H1 (cell line): ENCODE results near the gene CADM1. TPM values are rescaled to one million over a fixed set of nuclear protein-coding genes. Genes with fewer than 3 reads are reported as not detected.

Experiments used
- CTCF ChIA-PET: fragments of 300-600 bp; sonication (Branson Sonifier 250); formaldehyde crosslinking; loops from one replicate; lab custom pipeline; 2021; ENCODE audit not compliant: partially characterized antibody; lab: Charles Lee
- POLR2A ChIA-PET: fragments of 300-600 bp; sonication (Branson Sonifier 250); formaldehyde crosslinking; loops from one replicate; lab custom pipeline; 2021; ENCODE audit warnings: inconsistent platforms; ENCODE audit not compliant: partially characterized antibody; lab: Charles Lee
- DNase-seq, 2 experiments: peaks; one replicate each; pipeline versions ENCODE4 v3.0.0 to v3.0.0-alpha.2; 2010 to 2022; ENCODE audit warnings: low spot score in 2 of 2, low read depth in 1 of 2, mixed read lengths in 1 of 2
- FAIRE-seq: peaks from 2 replicates; lab custom pipeline; 2011; peaks lifted over from hg19 to GRCh38; lab: Jason Lieb, UNC
- H2AFZ ChIP-seq: 2 replicates; pipeline ENCODE4 v1.8.1; 2012; ENCODE audit warnings: low read length, inconsistent platforms
- H2AK5ac ChIP-seq: 2 replicates; pipeline ENCODE4 v1.6.1; 2013; ENCODE audit warnings: low read depth, low read length
- H2BK120ac ChIP-seq: replicated peaks from 2 replicates; pipeline ENCODE3; 2013; ENCODE audit warnings: low read depth, low read length, inconsistent platforms
- H2BK12ac ChIP-seq: 2 replicates; pipeline ENCODE4 v1.6.1; 2013; ENCODE audit warnings: low read depth, low read length
- H2BK15ac ChIP-seq: 2 replicates; pipeline ENCODE4 v1.6.1; 2013; ENCODE audit warnings: low read length
- H2BK20ac ChIP-seq: 2 replicates; pipeline ENCODE4 v1.6.1; 2013; ENCODE audit warnings: low read length
- H2BK5ac ChIP-seq: 2 replicates; pipeline ENCODE4 v1.6.1; 2013; ENCODE audit warnings: low read depth, low read length
- H3K14ac ChIP-seq: 2 replicates; pipeline ENCODE4 v1.6.1; 2013; ENCODE audit warnings: inconsistent platforms; ENCODE audit not compliant: insufficient read length
- H3K18ac ChIP-seq: 2 replicates; pipeline ENCODE4 v1.6.1; 2013; ENCODE audit warnings: low read length; ENCODE audit errors: extremely low read depth
- H3K23ac ChIP-seq: 2 replicates; pipeline ENCODE4 v1.6.1; 2013; ENCODE audit warnings: inconsistent platforms; ENCODE audit not compliant: insufficient read length
- H3K23me2 ChIP-seq: 2 replicates; pipeline ENCODE4 v1.6.1; 2013; ENCODE audit warnings: low read depth, low read length
- H3K27ac ChIP-seq: 2 replicates; pipeline ENCODE4 v1.6.1; 2011; ENCODE audit warnings: low read depth, low read length, inconsistent platforms
- H3K27me3 ChIP-seq, 4 experiments: replicated peaks in 1 of 4; 1 replicate in 1 of 4; 2 replicates in 3 of 4; pipeline versions ENCODE4 v1.6.1 to v1.8.1; 2011 to 2013; ENCODE audit warnings: low read length in 3 of 4, mild to moderate bottlenecking in 3 of 4, inconsistent platforms in 2 of 4, mixed read lengths in 2 of 4, moderate library complexity in 1 of 4; ENCODE audit not compliant: control insufficient read depth in 3 of 4, insufficient read depth in 3 of 4; ENCODE audit errors: extremely low read depth in 1 of 4
- H3K36me3 ChIP-seq, 4 experiments: 2 replicates each; pipeline versions ENCODE4 v1.6.1 to v1.8.1; 2011 to 2013; ENCODE audit warnings: mild to moderate bottlenecking in 4 of 4, low read length in 3 of 4, moderate library complexity in 2 of 4, control low read depth in 1 of 4, inconsistent platforms in 1 of 4; ENCODE audit not compliant: insufficient read depth in 4 of 4, control insufficient read depth in 2 of 4
- H3K4ac ChIP-seq: replicated peaks from 2 replicates; pipeline ENCODE3; 2013; ENCODE audit warnings: low read length, low read depth, mixed read lengths, inconsistent platforms; ENCODE audit not compliant: insufficient read length
- H3K4me1 ChIP-seq, 4 experiments: replicated peaks in 1 of 4; 1 replicate in 1 of 4; 2 replicates in 3 of 4; pipeline versions ENCODE4 v1.6.1 to v1.8.1; 2011 to 2013; ENCODE audit warnings: low read length in 3 of 4, inconsistent platforms in 2 of 4, mixed read lengths in 1 of 4; ENCODE audit not compliant: insufficient read depth in 4 of 4, control insufficient read depth in 3 of 4
- H3K4me2 ChIP-seq, 2 experiments: 2 replicates each; pipeline versions ENCODE4 v1.6.1 to v1.8.1; 2011 to 2013; ENCODE audit warnings: low read depth in 2 of 2, low read length in 2 of 2, control low read depth in 1 of 2, inconsistent platforms in 1 of 2, mild to moderate bottlenecking in 1 of 2; ENCODE audit not compliant: insufficient read depth in 1 of 2
- H3K4me3 ChIP-seq, 4 experiments: fragments of 200-600, 300-600 bp in 1 of 4; sonication (generic), shearing (Covaris generic), sonication (Bioruptor Twin) in 1 of 4; 2 replicates each; pipeline versions ENCODE4 v1.5.1 to v1.8.1; 2011 to 2016; ENCODE audit warnings: low read length in 4 of 4, low read depth in 3 of 4, control low read depth in 2 of 4, inconsistent platforms in 2 of 4, mild to moderate bottlenecking in 2 of 4, mixed read lengths in 1 of 4, moderate library complexity in 1 of 4; ENCODE audit not compliant: insufficient read depth in 2 of 4; ENCODE audit errors: extremely low read depth in 1 of 4
- H3K56ac ChIP-seq: replicated peaks from 2 replicates; pipeline ENCODE3; 2013; ENCODE audit warnings: low read depth, mild to moderate bottlenecking, mixed read lengths, low read length, inconsistent platforms; ENCODE audit not compliant: insufficient read length
- H3K79me1 ChIP-seq: 2 replicates; pipeline ENCODE4 v1.6.1; 2013; ENCODE audit warnings: low read depth, low read length, control low read depth
- H3K79me2 ChIP-seq, 2 experiments: 2 replicates each; pipeline versions ENCODE4 v1.6.1 to v1.8.1; 2012 to 2013; ENCODE audit warnings: low read length in 2 of 2, mild to moderate bottlenecking in 2 of 2, inconsistent platforms in 1 of 2; ENCODE audit not compliant: insufficient read depth in 2 of 2, control insufficient read depth in 1 of 2
- H3K9ac ChIP-seq, 4 experiments: replicated peaks in 1 of 4; 1 replicate in 1 of 4; 2 replicates in 3 of 4; pipeline versions ENCODE4 v1.6.1 to v1.8.1; 2011 to 2013; ENCODE audit warnings: low read depth in 3 of 4, low read length in 3 of 4, control low read depth in 2 of 4, mild to moderate bottlenecking in 2 of 4, moderate library complexity in 2 of 4, inconsistent platforms in 1 of 4; ENCODE audit errors: extremely low read depth in 1 of 4
- H3K9me3 ChIP-seq, 2 experiments: 2 replicates each; pipeline versions ENCODE4 v1.6.1 to v1.8.1; 2012 to 2013; ENCODE audit warnings: mild to moderate bottlenecking in 2 of 2, moderate library complexity in 2 of 2, control low read depth in 1 of 2, inconsistent platforms in 1 of 2, low read depth in 1 of 2, low read length in 1 of 2, mixed read lengths in 1 of 2; ENCODE audit not compliant: insufficient read depth in 2 of 2
- H4K20me1 ChIP-seq, 2 experiments: replicated peaks in 1 of 2; 2 replicates each; pipeline versions ENCODE3 to v1.8.1; 2011 to 2013; ENCODE audit warnings: inconsistent platforms in 2 of 2, low read length in 2 of 2, mild to moderate bottlenecking in 1 of 2; ENCODE audit not compliant: insufficient read depth in 2 of 2, control insufficient read depth in 1 of 2
- H4K5ac ChIP-seq: 2 replicates; pipeline ENCODE4 v1.6.1; 2013; ENCODE audit warnings: low read length, low read depth, mixed read lengths, inconsistent platforms; ENCODE audit not compliant: insufficient read length
- H4K8ac ChIP-seq: 2 replicates; pipeline ENCODE4 v1.8.0; 2013; ENCODE audit warnings: mild to moderate bottlenecking, moderate library complexity, low read length, inconsistent platforms; ENCODE audit not compliant: insufficient read depth; ENCODE audit errors: extremely low read depth
- H4K91ac ChIP-seq: replicated peaks from 2 replicates; pipeline ENCODE3; 2013; ENCODE audit warnings: low read length, mixed read lengths, inconsistent platforms; ENCODE audit not compliant: insufficient read length
- FOSL1 ChIP-seq: IDR thresholded peaks from 2 replicates; pipeline ENCODE4 v1.6.1; 2011; ENCODE audit warnings: mild to moderate bottlenecking, low read depth, low read length, moderate library complexity; ENCODE audit not compliant: insufficient read depth
- POLR2A ChIP-seq, 2 experiments: IDR thresholded peaks; 1 replicate in 1 of 2; 2 replicates in 1 of 2; pipeline ENCODE4 v1.6.1; 2011; ENCODE audit warnings: low read depth in 2 of 2, low read length in 2 of 2, mild to moderate bottlenecking in 2 of 2; ENCODE audit errors: control extremely low read depth in 1 of 2
- RNF2 ChIP-seq: fragments of 200-900, 300-1000 bp; sonication (generic); IDR thresholded peaks from 2 replicates; pipeline ENCODE4 v1.7.1; 2016; ENCODE audit warnings: borderline replicate concordance, low read depth, mild to moderate bottlenecking, antibody characterized with exemption, low read length; ENCODE audit not compliant: poor library complexity, severe bottlenecking; ENCODE audit errors: missing control alignments
- SIN3A ChIP-seq, 2 experiments: IDR thresholded peaks in 1 of 2; conservative IDR thresholded peaks in 1 of 2; 2 replicates each; pipeline ENCODE4 v1.6.1; 2011 to 2012; ENCODE audit warnings: low read length in 2 of 2, improper control_type of control experiment in 1 of 2, low read depth in 1 of 2, mild to moderate bottlenecking in 1 of 2
- SP2 ChIP-seq: IDR thresholded peaks from 2 replicates; pipeline ENCODE4 v1.6.1; 2012; ENCODE audit warnings: mild to moderate bottlenecking, low read length, inconsistent platforms
- TAF1 ChIP-seq: IDR thresholded peaks from 2 replicates; pipeline ENCODE4 v1.6.1; 2011; ENCODE audit warnings: mild to moderate bottlenecking, low read depth, low read length
- whole genome bisulfite sequencing, 2 experiments: shearing (Covaris generic) in 1 of 2; methylation state at CpG; one replicate each; pipeline versions ENCODE4 v1.1.6 to v1.1.7; 2013 to 2015; ENCODE audit warnings: low lambda C conversion rate in 2 of 2, mixed read lengths in 2 of 2, inconsistent platforms in 1 of 2, low coverage in 1 of 2, missing lambda C conversion rate in 1 of 2; ENCODE audit not compliant: insufficient replicate concordance in 2 of 2, insufficient coverage in 1 of 2, insufficient read length in 1 of 2; ENCODE audit errors: extremely low coverage in 1 of 2, missing lambda C conversion rate in 1 of 2; 5-methylcytosine and 5-hydroxymethylcytosine counted together
- polyA plus RNA-seq, 7 experiments: library from polyadenylated mRNA; depleted of rRNA in 3 of 7; stranded (reverse) in 5 of 7; unstranded in 2 of 7; fragments of >200 nt in 5 of 7; fragments of 200-250 nt in 2 of 7; gene quantifications; 1 replicate in 5 of 7; 2 replicates in 1 of 7; 4 replicates in 1 of 7; pipeline versions ENCODE4 v1.2.1 to v1.2.3, GENCODE V29; 2011 to 2013; ENCODE audit warnings: missing spikeins in 2 of 7, mixed read lengths in 2 of 7
- total RNA-seq: library from RNA; stranded (reverse); fragmentation: NEBNext Ultra II Directional; extraction: Animal tissue kit (Norgen Biotek cat#: 25700); gene quantifications from 2 replicates; pipeline ENCODE4 v1.2.1, GENCODE V29; 2021

Gene CADM1
- total and polyA plus RNA-seq, 2 of the 8 experiments (the other 6 are each of a cell fraction or from before 2014, with no cell fraction given), result 8.3 to 25.3 TPM

GRCh38 chr11:115263799-115264656 lies 240.2 kb downstream of the CADM1 start:
- no peaks in the 10 kb centered on the region for H3K9me3 ChIP-seq
- H2AK5ac ChIP-seq, result no peak overlapping the region
- no peaks in the 10 kb centered on the region for H3K23me2 ChIP-seq
- H3K79me1 ChIP-seq, result no peaks in the 10 kb centered on the region
- TF ChIP-seq TAF1 (no peak), SP2 (no peak), POLR2A (IDR thresholded peaks at IDR 0.05; ENCODE audit: control extremely low read depth in 1 of 2, low read depth in 2 of 2, low read length in 2 of 2) (no peak), RNF2 (no peak), FOSL1 (no peak), SIN3A (conservative IDR thresholded peaks at IDR 0.05 in 1 of 2, IDR thresholded peaks at IDR 0.05 in 1 of 2; ENCODE audit: low read depth in 1 of 2, low read length in 2 of 2) (no peak)
- H3K9ac ChIP-seq, result no peak overlapping the region
- no peak overlapping the region for H3K4me2 ChIP-seq
- H2BK5ac ChIP-seq, result no peak overlapping the region
- no peak overlapping the region for H3K14ac ChIP-seq
- H3K23ac ChIP-seq, result no peak overlapping the region
- peaks cover 0 to 7% (median 1%) of the 10 kb centered on the region in 4 experiments; a peak in 2 of 7 replicates for H3K4me1 ChIP-seq
- no peak overlapping the region for H3K18ac ChIP-seq
- H3K27me3 ChIP-seq, result no peaks in the 10 kb centered on the region
- H4K8ac ChIP-seq, result no peak overlapping the region
- H4K20me1 ChIP-seq, result no peaks in the 10 kb centered on the region
- H3K27ac ChIP-seq, result no peak overlapping the region
- H4K91ac ChIP-seq, result no peak overlapping the region
- H3K56ac ChIP-seq, result no peak overlapping the region
- DNase-seq (no peak), FAIRE-seq (no peak)
- H2BK120ac ChIP-seq, result no peak overlapping the region
- H2BK12ac ChIP-seq, result no peak overlapping the region
- H3K4ac ChIP-seq, result no peak overlapping the region
- no peaks in the 10 kb centered on the region for H3K79me2 ChIP-seq
- no peak overlapping the region for H3K4me3 ChIP-seq
- H4K5ac ChIP-seq, result no peak overlapping the region
- H2BK15ac ChIP-seq, result no peak overlapping the region
- WGBS, 2 experiments, result 94 to 100% methylated on average over 1 to 5 of the region's 5 CpGs
- H2AFZ ChIP-seq, result no peak overlapping the region
- H3K36me3 ChIP-seq, result no peaks in the 10 kb centered on the region
- H2BK20ac ChIP-seq, result no peak overlapping the region
- CTCF ChIA-PET, result interaction anchor here (0.6 to 1.6 kb wide), 3 partner anchors 14 to 675 kb away, joined by 3 to 4 read pairs (median 3); no protein-coding TSS in a partner anchor
- POLR2A ChIA-PET, result no interaction called here
